Stimulated activated CD8-positive, alpha-beta memory T cell treated with anti-CD3 and anti-CD28 coated beads, Interleukin-4, amount 100 ng/mL, for 1 hour (primary cell): Measurements from ENCODE around the gene MRPS11.
A peak's percentile ranks its signal among the peaks of the same experiment; 100 is the strongest.
"Not testable (repeated sequence)": the region's sequence is repeated elsewhere in the genome, so short reads cannot be mapped to it uniquely, and the experiment has no call there.

Experiments
- DNase-seq, 2 donors: peaks; one replicate each; pipeline ENCODE4 v3.0.0-alpha.2; 2020; ENCODE audit warnings: low read depth in 2 of 2, low spot score in 1 of 2

The MRPS11 gene

GRCh38 chr15:88467073-88467934, at the start of gene MRPS11, which contains the start of gene MRPL46:
TSS of gene MRPS11 (plus strand) at chr15:88467708. CDS start at chr15:88467718, 10 bp downstream.
TSS of gene MRPL46 (minus strand) at chr15:88467388. CDS start at chr15:88467377, 11 bp downstream.
- DNase-seq = peak; percentile 62 to 79

- DNase-seq = no peak
These were observed 47.7 kb upstream of the MRPS11 start for GRCh38 chr15:88419830-88420229.

GRCh38 chr15:88423331-88423730, 44.2 kb upstream of the MRPS11 start:
- no peak for DNase-seq

- DNase-seq = no peak
These were observed 41.2 kb upstream of the MRPS11 start for GRCh38 chr15:88426304-88426703.

- DNase-seq = no peak
These were observed 39.5 kb upstream of the MRPS11 start for GRCh38 chr15:88428053-88428452.

GRCh38 chr15:88428805-88429605, 38.5 kb upstream of the MRPS11 start:
- no peak for DNase-seq

- no peak for DNase-seq
These were observed 37.5 kb upstream of the MRPS11 start for GRCh38 chr15:88430051-88430450.

GRCh38 chr15:88431441-88431840, 36.1 kb upstream of the MRPS11 start:
- no peak for DNase-seq

- no peak for DNase-seq
These were observed 34.3 kb upstream of the MRPS11 start for GRCh38 chr15:88433046-88433685.

- not testable (repeated sequence) for DNase-seq
These were observed 33.4 kb upstream of the MRPS11 start for GRCh38 chr15:88434106-88434505.

GRCh38 chr15:88438181-88438580, 29.3 kb upstream of the MRPS11 start:
- no peak for DNase-seq

- DNase-seq = no peak
These were observed 27.5 kb upstream of the MRPS11 start for GRCh38 chr15:88440021-88440420.

- no peak for DNase-seq
These were observed 26.3 kb upstream of the MRPS11 start for GRCh38 chr15:88441076-88441730.

- no peak for DNase-seq
These were observed 20.3 kb upstream of the MRPS11 start for GRCh38 chr15:88447206-88447605.

GRCh38 chr15:88447741-88448140, 19.8 kb upstream of the MRPS11 start:
- no peak for DNase-seq

- no peak for DNase-seq
These were observed 18.5 kb upstream of the MRPS11 start for GRCh38 chr15:88448991-88449461.

GRCh38 chr15:88449581-88449980, 17.9 kb upstream of the MRPS11 start:
- no peak for DNase-seq

- no peak for DNase-seq
These were observed 17.2 kb upstream of the MRPS11 start for GRCh38 chr15:88450125-88450798.

- DNase-seq = no peak
These were observed 13.9 kb upstream of the MRPS11 start for GRCh38 chr15:88453651-88454050.

GRCh38 chr15:88454236-88454635, 13.3 kb upstream of the MRPS11 start:
- no peak for DNase-seq
